Activated CD8-positive, alpha-beta memory T cell treated with anti-CD3 and anti-CD28 coated beads, Interleukin-2, amount 50 U/mL, for 1 hour (primary cell): ENCODE measurements around the gene ITPRIP.

ENCODE experiments used
- DNase-seq: peaks from one replicate; pipeline ENCODE4 v3.0.0-alpha.2; 2020; ENCODE audit errors: extremely low read depth

The ITPRIP gene, protein sequence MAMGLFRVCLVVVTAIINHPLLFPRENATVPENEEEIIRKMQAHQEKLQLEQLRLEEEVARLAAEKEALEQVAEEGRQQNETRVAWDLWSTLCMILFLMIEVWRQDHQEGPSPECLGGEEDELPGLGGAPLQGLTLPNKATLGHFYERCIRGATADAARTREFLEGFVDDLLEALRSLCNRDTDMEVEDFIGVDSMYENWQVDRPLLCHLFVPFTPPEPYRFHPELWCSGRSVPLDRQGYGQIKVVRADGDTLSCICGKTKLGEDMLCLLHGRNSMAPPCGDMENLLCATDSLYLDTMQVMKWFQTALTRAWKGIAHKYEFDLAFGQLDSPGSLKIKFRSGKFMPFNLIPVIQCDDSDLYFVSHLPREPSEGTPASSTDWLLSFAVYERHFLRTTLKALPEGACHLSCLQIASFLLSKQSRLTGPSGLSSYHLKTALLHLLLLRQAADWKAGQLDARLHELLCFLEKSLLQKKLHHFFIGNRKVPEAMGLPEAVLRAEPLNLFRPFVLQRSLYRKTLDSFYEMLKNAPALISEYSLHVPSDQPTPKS

DNA sequence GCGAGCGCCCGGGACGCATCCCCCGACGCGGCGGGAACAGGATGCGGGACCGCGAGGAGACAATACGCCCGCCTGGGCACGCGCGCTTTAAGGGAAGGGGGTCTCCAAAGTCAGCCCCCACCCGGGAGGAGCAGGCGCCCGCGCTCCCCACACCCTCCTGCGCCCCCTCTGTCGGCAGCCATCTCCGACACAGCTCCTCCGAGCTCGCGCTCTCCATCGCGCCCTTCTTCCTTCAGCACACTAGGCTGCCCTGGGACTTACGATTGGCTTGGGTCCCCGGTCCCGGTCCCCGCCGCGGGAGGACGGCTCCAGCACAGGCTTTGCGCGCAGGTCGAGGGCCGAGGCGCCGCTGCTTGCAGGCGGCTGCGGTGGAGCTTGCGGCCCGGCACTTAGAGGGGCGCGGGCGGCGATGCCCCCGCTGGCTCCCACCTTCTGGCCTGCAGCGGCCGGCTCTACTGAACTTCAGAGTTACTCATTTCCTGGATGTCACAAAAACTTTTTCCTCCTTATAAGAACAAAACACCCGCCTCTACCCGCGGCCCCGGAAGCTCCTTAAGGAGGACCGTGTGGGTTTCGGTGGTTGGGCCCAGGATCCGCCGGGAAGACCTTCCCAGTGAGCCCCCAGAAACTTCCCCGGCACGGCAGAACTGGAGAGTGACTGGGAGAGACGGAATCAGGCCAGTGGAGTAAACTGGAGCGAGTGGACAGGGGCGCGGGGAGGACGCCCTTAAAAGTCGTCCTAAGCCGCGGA lies at the start of gene ITPRIP:
TSS of gene ITPRIP (minus strand) at position 481 of the 751 bp plus-strand sequence. CDS start 22,414 bp downstream, outside the sequence.
- peak; percentile 47 for DNase-seq

DNA sequence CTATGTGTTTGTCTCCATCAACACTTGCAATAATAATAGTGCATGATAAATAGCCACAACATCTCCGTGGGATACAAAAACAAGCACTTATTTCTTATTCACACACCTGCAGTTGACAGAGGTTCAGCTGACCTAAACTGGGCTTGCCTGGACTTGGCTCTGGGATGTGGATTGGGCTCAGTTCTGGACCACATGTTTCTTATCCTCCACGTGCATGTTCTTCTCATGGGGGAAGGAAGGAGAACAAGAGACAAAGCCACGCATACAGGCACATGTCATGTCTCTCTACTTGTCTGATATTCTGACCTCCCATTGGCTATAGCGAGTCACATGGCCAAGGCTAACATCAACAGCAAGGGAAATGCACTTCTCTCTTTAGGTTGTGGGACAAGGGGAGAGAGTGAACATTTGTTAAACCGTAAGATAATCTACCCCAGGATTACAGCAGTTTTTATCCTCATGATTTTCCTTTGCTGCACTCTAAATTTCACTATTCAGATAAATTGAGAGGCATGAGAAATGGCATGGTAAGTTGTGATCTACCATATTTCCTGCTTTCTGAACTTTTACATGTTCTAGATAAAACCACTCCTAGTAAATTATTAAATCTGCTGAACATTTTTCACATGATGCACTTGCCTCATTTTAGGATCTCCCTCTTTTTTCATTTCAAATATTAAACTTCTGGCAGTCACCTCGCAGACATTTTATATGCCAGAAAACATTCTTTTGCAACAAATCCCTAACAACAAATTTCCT lies 49.0 kb upstream of the ITPRIP start:
- DNase-seq = no peak

DNA sequence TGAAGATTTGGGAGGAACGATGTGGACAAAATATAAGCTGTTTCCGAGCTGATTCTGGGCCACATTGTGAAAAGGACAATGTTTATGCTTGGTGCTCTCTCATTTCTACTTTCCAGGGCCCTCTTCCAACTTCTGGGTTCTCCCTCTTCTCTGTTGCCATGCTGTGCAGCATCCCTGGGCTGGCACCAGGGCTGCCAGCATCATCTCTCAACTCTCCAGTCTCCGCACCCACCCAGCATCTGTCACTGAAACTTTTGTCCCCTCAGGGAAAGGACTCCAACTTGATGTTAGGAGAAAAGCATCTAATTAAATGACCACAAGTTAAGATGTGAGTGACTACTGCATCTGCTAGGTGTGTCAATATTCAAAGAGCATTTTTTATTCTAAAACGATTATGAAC lies 42.1 kb upstream of the ITPRIP start:
- no peak for DNase-seq

DNA sequence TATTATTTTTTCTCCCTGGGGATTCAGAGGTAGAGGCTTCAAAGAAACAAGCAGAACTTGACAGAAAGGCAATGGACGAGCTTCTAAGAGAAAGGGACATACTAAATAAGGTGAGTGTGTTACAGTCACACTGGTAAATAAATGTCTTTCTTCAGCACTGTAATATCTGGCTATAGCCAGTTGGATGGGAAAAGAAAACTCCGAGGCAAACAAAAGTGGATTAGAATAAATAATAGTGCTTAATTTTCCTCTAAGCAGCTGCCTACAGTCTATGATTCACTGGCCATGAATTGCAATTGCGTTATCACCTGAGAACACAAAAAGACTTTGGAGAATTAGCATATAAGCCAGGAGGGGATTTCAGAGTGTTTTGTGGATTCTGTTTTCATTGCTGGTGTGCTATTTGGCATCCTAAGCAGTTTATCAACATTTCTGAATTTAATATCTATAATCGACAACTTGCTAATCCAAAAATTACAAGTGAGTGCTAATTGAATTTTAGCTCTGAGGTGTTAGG lies 38.6 kb upstream of the ITPRIP start:
- no peak for DNase-seq

DNA sequence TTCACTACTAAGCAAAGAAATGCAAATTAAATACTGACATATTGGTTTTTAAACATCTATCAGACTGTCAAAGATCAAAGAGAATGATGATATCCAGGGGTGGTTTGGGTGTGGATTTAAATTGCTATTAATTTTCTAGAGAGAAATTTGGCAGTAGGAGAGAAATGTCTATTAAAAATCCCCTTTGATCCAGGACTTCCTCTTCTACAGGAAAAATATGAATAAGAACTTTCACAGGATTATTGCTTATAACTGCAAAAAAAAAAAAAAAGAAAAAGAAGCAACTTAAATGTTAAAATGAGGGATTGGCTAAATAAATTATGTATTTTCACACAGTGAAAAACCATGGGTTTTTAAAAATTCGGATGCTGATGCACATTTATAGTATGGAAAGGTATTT lies 36.3 kb upstream of the ITPRIP start:
- no peak for DNase-seq

DNA sequence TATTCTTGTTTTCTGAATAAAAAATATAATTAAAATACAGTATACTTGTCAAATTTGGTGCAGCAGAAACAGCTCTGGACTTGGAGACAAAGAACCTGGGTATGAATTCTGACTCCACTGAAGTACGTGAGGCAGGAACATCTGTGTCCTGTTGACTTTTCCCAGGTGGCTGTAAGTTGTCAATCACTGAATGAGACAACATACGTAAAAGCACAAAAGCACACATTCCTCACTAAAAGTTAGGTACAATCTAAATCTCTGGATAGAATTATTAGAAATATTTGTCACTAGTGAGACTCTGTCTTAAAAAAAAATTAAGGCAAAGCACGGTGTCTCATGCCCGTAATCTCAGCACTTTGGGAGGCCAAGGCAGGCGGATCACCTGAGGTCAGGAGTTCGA lies 33.5 kb upstream of the ITPRIP start:
- no peak for DNase-seq

DNA sequence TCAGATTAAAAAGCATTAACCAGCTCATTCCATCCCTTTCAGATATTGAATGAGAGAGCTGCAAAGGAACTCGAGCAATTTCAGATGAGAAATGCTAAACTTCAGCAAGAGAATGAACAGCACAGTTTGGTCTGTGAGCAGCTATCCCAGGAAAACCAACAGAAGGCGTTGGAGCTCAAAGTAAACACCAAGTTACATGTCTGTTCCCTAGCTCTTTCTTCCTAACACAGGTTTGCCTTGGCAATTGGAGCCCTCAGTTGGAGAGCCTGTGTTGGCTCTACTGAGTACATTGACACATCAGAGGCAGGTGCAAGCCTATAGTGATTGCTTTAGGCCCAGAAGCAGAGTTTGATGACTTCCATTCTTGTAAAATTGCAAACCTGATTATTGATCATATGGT lies 30.1 kb upstream of the ITPRIP start:
- DNase-seq = no peak

DNA sequence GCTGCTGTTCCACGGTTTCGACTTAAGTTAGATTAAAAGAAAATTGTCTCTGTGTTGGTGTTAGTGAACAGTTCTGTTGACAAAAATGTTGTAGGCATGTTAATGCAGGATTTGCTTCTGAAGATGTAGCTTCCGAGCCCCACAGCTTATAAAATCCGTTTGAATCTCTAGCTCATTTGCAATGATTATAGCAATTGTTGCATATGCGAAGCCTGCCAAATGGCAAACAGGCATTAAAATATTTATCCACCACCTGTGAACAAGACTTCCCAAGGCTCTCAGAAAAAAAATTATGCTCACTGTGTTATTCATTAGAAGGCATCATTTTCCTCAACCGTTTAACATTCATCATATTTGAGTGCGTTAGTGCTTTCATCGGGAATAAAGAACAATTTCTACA lies 29.6 kb upstream of the ITPRIP start:
- DNase-seq = no peak

DNA sequence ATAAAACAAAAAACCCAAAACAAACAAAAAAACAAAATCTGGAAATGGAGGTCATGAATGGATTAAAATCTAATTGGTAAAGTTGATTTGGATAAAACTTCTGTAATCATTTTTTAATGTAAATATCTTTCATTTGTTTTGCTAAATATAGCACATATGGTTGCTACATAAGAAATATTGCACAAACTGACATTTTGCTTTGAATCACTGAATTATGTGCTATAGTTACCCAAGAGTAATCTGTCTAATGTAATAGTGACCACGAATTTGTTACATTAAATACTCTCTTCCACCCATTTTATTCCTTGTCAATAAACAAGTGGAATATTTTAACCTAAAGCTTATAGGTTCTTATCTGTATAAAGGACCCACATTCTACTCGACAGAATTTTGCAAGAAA lies 21.5 kb upstream of the ITPRIP start:
- no peak for DNase-seq

DNA sequence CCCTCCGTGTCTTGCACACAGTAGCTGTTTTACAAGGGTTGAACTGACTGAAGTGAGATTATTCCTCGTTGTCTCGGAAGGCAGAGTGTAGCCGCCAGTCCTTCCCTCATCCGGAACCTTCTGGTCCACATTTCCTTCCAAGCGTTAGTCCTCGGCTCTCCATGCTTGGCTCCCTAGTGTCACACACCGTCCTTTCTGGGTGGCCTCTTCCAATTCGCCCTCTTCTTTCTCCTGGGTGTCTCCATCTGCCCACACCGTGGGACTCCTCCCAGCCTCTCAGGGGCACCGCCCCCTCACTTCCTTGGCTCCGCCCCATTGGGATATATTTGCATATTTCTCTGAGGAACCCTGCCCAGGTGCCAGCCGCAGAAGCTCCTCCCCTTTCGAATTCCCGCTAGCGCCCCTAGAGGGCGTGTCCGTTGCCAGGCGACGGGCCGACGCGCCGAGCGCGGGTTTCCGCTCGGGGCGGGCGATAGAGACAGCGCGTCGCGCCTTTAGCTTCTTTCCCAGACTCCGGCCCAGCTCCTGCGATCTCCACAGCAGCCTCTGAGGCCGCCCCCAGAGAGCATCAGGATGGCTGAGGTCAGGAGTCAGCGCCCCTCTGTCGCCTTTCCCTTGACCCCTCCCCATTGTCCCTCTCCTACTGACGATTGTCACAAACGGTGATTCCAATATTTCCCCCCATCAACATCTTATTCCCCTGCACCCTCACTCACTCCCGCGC lies 15.2 kb upstream of the ITPRIP start, which contains the start of gene CFAP58:
TSS of gene CFAP58 (plus strand) at position 509 of the 724 bp plus-strand sequence. CDS start at position 574, 65 bp downstream.
- peak; percentile 74 for DNase-seq

DNA sequence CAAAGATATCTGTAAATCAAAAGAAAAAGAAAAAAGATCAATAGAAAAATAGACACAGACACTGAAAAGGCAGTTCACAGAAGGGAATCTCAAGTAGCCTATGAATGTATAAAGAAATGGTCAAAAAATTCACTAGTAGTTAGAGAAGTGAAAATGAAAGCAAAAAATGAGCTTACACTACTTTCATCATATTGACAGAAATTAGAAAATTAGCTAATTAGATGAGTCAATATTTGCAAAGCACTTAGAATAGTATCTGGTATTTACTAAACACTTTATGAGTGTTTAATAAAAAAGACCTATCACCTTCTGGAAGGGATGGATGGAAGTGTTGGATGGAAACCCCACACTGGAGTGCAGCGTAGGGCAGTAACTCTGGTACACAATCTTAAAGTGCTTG lies 13.7 kb upstream of the ITPRIP start:
- no peak for DNase-seq

DNA sequence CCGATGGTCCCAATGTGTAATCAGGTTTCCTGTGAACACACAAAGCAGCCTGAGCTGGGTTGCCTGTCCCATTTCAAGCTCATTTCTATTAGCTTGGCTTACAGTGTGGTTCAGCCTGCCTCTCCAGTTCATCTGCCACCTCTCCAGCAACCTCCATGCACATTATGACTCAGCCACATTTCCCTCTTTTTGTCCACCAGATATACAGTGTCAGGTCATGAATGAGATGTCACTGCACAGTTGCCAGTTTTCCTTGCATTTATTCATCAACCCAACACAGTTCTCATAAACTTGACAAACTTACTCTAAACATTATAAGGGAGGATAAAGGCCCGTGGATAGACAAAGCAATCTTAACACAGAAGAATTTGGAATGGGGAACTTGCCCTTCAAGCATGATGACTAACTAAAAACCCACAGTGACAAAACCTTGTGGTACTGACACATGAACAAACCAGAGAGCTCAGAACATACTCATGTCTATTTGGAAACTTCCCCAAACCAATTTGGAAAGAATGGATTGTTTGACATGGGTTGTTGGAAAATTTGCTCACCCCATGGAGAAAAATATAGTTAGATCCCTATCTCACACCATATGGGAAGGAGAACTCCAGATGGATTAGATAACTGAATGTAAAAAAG lies 12.9 kb upstream of the ITPRIP start:
- no peak for DNase-seq

DNA sequence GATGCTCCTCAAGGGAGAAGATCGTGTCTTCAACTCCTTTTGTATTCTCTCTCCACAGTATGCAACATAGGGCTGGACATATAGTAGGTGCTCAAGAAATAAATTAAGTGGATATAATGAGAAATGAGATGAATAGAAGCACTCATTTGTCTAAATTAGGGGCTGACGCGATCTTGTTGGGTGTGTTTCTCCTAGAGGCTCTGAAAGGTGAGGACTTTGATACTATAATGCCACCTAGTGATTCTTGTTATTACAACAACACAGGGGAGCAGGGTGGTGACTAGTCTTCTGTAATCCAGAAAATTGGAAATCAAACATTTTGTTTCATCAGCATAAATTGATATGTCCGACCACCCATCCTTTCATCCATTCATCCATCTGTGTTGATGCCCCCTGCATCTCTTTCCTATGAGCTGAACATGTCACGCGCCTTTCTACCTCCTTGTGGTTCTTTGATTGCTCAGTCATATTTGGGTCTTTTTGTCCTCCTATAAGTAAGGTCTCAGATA lies 11.9 kb upstream of the ITPRIP start:
- no peak for DNase-seq

DNA sequence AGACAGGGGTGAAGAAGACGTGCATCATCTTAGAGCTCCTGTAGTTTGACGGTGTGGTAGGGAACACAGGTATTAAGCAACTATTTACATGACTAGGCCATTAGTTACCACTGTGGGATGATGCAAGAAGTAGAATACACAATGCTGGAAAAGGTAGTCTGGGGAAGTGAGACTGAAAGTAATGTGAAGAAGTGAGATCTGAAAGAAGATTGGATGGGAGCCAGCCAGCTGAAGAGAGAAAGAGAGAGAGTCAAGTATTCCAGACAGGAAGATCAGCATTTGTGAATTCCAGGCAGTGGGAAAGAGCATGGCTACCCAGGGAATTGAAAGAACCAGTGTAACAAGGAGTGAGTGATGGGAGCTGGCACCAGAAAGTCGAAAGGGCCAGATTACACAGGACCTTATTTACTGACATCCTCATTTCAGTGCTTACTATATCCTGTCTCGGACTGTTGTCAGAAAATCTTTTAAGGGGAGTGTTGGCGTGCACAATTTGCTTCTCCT lies 11.4 kb upstream of the ITPRIP start:
- no peak for DNase-seq

DNA sequence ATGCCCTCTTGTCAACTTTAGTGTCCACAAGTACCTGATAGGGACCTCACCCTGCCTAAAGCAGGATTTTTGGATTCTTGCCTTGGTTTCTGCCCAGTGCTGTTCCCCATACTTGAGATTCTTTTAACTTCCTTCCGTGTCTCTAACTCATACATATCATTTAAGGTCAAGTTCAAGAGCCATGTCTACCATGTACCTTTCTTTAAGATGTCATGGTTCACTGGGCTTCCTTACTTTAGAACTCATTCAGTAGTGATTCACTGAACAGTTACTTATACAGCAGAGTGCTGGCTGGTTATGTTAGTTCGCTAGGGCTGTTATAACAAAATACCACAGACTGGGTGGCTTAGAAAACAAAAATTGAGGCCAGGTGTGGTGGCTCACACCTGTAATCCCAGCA lies 10.3 kb upstream of the ITPRIP start:
- no peak for DNase-seq

DNA sequence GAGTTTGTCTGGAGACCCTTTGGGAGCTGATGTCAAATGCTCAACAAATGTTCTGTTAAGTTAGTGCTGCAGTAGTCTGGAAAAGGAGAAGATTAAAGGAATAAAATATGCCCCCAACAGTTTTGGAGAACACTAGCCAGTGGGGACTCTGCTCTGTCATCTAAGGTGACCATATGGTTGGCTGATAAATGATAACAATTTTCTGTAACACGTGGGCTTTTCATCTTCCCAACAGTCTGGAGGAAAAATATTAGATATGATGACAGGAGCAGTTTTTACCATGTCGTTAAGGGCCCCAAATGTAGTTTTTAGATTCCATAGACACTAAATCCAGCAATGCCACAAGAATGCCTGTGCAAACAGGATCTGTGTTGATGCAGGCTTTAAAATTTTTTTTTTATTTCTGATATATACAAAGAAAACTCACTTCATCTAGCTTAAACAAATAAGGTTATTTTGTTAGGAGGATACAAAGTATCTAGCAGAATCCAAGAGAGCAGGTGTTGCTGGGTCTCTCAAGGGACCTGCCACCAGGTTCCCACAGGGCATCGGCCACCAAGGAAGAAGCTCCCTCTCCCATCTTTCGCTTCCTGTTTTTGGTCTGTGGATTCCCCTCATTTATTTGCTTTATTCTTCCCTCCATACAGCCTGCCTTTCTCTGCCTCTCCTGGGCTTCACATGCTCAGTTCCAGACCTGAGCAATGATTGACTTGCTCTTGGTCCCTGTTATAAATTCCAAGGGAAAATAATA lies 9.2 kb upstream of the ITPRIP start:
- no peak for DNase-seq

DNA sequence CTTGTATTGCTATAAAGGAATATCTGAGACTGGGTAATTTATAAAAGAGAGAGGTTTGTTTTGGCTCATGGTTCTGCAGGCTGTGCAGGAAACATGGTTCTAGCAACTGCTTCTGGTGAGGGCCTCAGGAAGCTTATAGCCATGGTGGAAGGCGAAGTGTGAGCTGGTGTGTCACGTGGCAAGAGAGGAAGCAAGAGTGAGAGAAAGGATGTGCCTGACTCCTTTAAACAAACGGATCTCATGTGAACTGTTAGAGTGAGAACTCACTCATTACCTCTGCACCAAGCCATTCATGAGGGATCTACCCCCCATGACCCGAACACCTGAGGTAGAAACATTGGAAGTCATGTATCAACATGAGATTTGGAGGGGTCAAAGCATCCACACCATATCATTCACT lies 7.7 kb upstream of the ITPRIP start:
- no peak for DNase-seq

DNA sequence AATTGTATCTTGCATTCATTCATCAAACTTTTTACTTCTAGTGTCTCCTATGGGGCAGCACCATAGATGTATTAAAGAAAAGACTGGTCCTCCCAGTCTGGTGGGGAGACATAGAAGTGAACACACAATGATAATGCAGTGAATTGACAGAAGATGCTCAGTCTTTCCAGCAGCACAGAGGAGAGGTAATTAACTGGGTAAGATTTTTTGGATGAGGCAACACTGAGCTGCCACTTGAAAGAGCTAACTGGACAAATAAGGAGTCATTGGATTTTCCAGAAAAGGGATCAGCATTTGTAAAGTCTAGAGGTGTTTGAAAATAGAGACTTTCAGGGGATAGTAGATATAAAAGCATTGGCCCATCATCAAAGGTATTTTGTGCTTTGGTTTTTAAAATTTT lies 7.2 kb upstream of the ITPRIP start:
- no peak for DNase-seq

DNA sequence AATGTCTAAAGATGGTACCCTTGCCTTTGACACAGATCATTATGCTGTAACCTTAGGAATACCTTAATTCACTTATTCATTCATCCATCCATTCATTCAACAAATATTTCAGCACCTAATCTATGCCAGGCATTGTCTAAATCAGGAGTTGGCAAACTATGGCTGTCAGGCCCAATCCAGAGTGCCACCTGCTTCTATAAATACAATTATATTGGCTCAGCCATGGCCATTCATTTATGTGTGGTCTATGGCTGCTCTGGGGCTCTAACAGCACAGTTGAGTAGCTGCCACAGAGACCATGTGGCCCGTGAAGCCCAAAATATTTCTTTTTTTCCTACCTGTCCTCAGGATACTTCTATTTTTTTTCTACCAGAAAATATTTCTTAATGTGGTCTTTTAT lies 6.0 kb upstream of the ITPRIP start:
- DNase-seq = no peak
